Caco-2 (cell line): ENCODE results near the gene TBC1D8B. TPM values are rescaled to one million over a fixed set of nuclear protein-coding genes. Genes with fewer than 3 reads are reported as not detected.
A peak's percentile ranks its signal among the peaks of the same experiment; 100 is the strongest.

Experiments used
- BruUV-seq: library from RNA; stranded (reverse); fragments of 400-500 nt; replicated peaks from 2 replicates; lab custom pipeline; 2021; lab: Mats Ljungman, UMichigan
- CTCF ChIA-PET: fragments of 300-600 bp; sonication (Branson Sonifier 250); formaldehyde crosslinking; loops from one replicate; lab custom pipeline; 2022; ENCODE audit warnings: antibody characterized with exemption; lab: Charles Lee
- POLR2A ChIA-PET: fragments of 300-600 bp; sonication (Branson Sonifier 250); formaldehyde crosslinking; loops from one replicate; lab custom pipeline; 2022; ENCODE audit warnings: antibody characterized with exemption; lab: Charles Lee
- DNase-seq, 2 experiments: peaks; one replicate each; pipeline versions ENCODE4 v3.0.0 to v3.0.0-alpha.2; 2020 to 2022
- H3K27me3 ChIP-seq: replicated peaks from 2 replicates; pipeline ENCODE4 v1.6.0; 2011; ENCODE audit warnings: low read length; ENCODE audit not compliant: control insufficient read depth, insufficient read depth
- H3K36me3 ChIP-seq: 2 replicates; pipeline ENCODE4 v1.5.1; 2011; ENCODE audit warnings: low read length; ENCODE audit not compliant: control insufficient read depth, insufficient read depth
- H3K4me1 ChIP-seq: fragments of 250-450 bp; sonication (Bioruptor Pico); 2 replicates; pipeline ENCODE4 v1.5.1; 2020; ENCODE audit warnings: mild to moderate bottlenecking
- H3K4me3 ChIP-seq: 2 replicates; pipeline ENCODE4 v1.5.1; 2011; ENCODE audit warnings: low read depth, mild to moderate bottlenecking, control low read depth, low read length
- H3K9me3 ChIP-seq: fragments of 250-450 bp; sonication (Bioruptor Pico); 2 replicates; pipeline ENCODE4 v1.5.1; 2020; ENCODE audit warnings: mild to moderate bottlenecking, moderate library complexity
- H3K27ac Mint-ChIP-seq: one replicate; pipeline ENCODE4 v1.8.0; 2022; ENCODE audit warnings: mixed read lengths; ENCODE audit not compliant: unreplicated experiment
- H3K27me3 Mint-ChIP-seq: one replicate; pipeline ENCODE4 v1.8.0; 2022; ENCODE audit warnings: mixed read lengths; ENCODE audit not compliant: insufficient read depth, unreplicated experiment
- H3K36me3 Mint-ChIP-seq: one replicate; pipeline ENCODE4 v1.8.0; 2022; ENCODE audit warnings: mild to moderate bottlenecking, mixed read lengths; ENCODE audit not compliant: insufficient read depth, unreplicated experiment
- H3K4me1 Mint-ChIP-seq: one replicate; pipeline ENCODE4 v1.8.0; 2022; ENCODE audit warnings: low read depth, mixed read lengths; ENCODE audit not compliant: unreplicated experiment
- H3K4me3 Mint-ChIP-seq: one replicate; pipeline ENCODE4 v1.8.0; 2022; ENCODE audit warnings: mild to moderate bottlenecking, moderate library complexity, mixed read lengths; ENCODE audit not compliant: unreplicated experiment
- H3K9me3 Mint-ChIP-seq: one replicate; pipeline ENCODE4 v1.8.0; 2022; ENCODE audit warnings: mixed read lengths; ENCODE audit not compliant: unreplicated experiment
- CTCF ChIP-seq, 2 experiments: fragments of 200-600 bp in 1 of 2; IDR thresholded peaks; 1 replicate in 1 of 2; 2 replicates in 1 of 2; pipeline versions ENCODE4 v1.5.1 to v1.8.0; 2011 to 2022; ENCODE audit warnings: antibody characterized with exemption in 1 of 2, control low read depth in 1 of 2, inconsistent platforms in 1 of 2, low read depth in 1 of 2, low read length in 1 of 2, mild to moderate bottlenecking in 1 of 2, moderate library complexity in 1 of 2; ENCODE audit not compliant: insufficient read depth in 1 of 2, severe bottlenecking in 1 of 2, unreplicated experiment in 1 of 2
- intact Hi-C: fragments of 100-400 bp; cut with micrococcal nuclease; formaldehyde crosslinking; loops from one replicate; pipeline ENCODE4 v1.10.0; 2022; ENCODE audit not compliant: unreplicated experiment
- total RNA-seq: library from RNA; stranded (reverse); gene quantifications from 2 replicates; pipeline ENCODE4 v1.2.3, GENCODE V29; 2022

The TBC1D8B gene
- total RNA-seq, 1 experiment from 2014 or later, result 7.4 TPM

- Mint-ChIP-seq H3K27me3 (no peaks in the 10 kb centered on the region), H3K9me3 (no peaks in the 10 kb centered on the region), H3K4me3 (no peak overlapping the region), H3K4me1 (no peaks in the 10 kb centered on the region), H3K36me3 (no peaks in the 10 kb centered on the region), H3K27ac (no peak overlapping the region)
- Histone ChIP-seq H3K27me3 (no peaks in the 10 kb centered on the region), H3K4me3 (no peak overlapping the region), H3K9me3 (no peaks in the 10 kb centered on the region), H3K36me3 (no peaks in the 10 kb centered on the region), H3K4me1 (no peaks in the 10 kb centered on the region)
- ChIA-PET CTCF (interaction anchor here (1.0 to 1.3 kb wide), 4 partner anchors 11 to 86 kb away, joined by 3 to 5 read pairs (median 3); no protein-coding TSS in a partner anchor), POLR2A (no interaction called here)
- intact Hi-C loops, result loop anchor here (10.0 kb wide), 1 partner anchor 389 kb away; no protein-coding TSS in a partner anchor
- no peak for DNase-seq
- peak in 1 of 2 experiments; percentile 31 for TF ChIP-seq CTCF (IDR thresholded peaks at IDR 0.05; ENCODE audit: insufficient read depth in 1 of 2, low read depth in 1 of 2, low read length in 1 of 2, severe bottlenecking in 1 of 2, unreplicated experiment in 1 of 2)
- BruUV-seq, result no TSS peak
These were observed 71.6 kb downstream of the TBC1D8B start for GRCh38 chrX:106874075-106874474.

- Mint-ChIP-seq H3K36me3 (no peaks in the 10 kb centered on the region), H3K4me3 (no peak overlapping the region), H3K4me1 (no peaks in the 10 kb centered on the region), H3K27me3 (no peaks in the 10 kb centered on the region), H3K9me3 (no peaks in the 10 kb centered on the region), H3K27ac (no peak overlapping the region)
- DNase-seq, result no peak
- no peaks in the 10 kb centered on the region for H3K9me3 ChIP-seq
- no peaks in the 10 kb centered on the region for H3K4me1 ChIP-seq
- intact Hi-C loops, result loop anchor here (10.0 kb wide), 1 partner anchor 390 kb away; no protein-coding TSS in a partner anchor
- ChIA-PET POLR2A (no interaction called here), CTCF (no interaction called here)
- no peak overlapping the region for H3K4me3 ChIP-seq
- no peaks in the 10 kb centered on the region for H3K27me3 ChIP-seq
- TF ChIP-seq CTCF (IDR thresholded peaks at IDR 0.05; ENCODE audit: insufficient read depth in 1 of 2, low read depth in 1 of 2, low read length in 1 of 2, severe bottlenecking in 1 of 2, unreplicated experiment in 1 of 2), result no peak
- H3K36me3 ChIP-seq, result no peaks in the 10 kb centered on the region
- BruUV-seq, result no TSS peak
These were observed 72.7 kb downstream of the TBC1D8B start for GRCh38 chrX:106875151-106875550.

DNA sequence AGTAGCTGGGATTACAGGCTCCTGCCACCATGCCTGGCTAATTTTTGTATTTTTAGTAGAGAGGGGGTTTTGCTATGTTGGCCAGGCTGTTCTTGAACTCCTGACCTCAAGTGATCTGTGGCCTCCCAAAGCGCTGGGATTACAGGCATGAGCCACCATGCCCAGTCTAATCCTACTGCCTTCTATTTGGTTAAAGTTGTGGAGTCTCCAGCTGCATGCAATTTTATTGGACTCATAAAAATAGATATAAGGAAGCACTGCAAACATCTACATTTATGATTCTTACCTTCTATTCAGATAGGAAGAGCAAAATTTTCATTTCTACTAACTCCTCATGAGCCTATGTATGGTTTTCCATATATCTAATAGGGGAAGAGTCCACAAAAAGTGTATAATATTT, 87.0 kb downstream of the TBC1D8B start:
- BruUV-seq, result no TSS peak
- Mint-ChIP-seq H3K27me3 (no peaks in the 10 kb centered on the region), H3K27ac (no peak overlapping the region), H3K36me3 (no peaks in the 10 kb centered on the region), H3K9me3 (no peaks in the 10 kb centered on the region), H3K4me3 (no peak overlapping the region), H3K4me1 (no peaks in the 10 kb centered on the region)
- POLR2A ChIA-PET, result no interaction called here
- no peak for DNase-seq
- no peaks in the 10 kb centered on the region for H3K9me3 ChIP-seq
- intact Hi-C loops, result no loop called here
- peaks cover under 1% of the 10 kb centered on the region for H3K4me1 ChIP-seq
- no peaks in the 10 kb centered on the region for H3K36me3 ChIP-seq
- H3K27me3 ChIP-seq, result no peaks in the 10 kb centered on the region
- TF ChIP-seq CTCF (IDR thresholded peaks at IDR 0.05; ENCODE audit: insufficient read depth in 1 of 2, low read depth in 1 of 2, low read length in 1 of 2, severe bottlenecking in 1 of 2, unreplicated experiment in 1 of 2), result no peak
- CTCF ChIA-PET, result no interaction called here
- H3K4me3 ChIP-seq, result no peak overlapping the region
